HepG2 (cell line): ENCODE data around the gene C2orf81. TPM values are rescaled to one million over a fixed set of nuclear protein-coding genes. Genes with fewer than 3 reads are reported as not detected.

ENCODE experiments used
- ARNT ChIP-seq: fragments of 450-650 bp; IDR thresholded peaks from 2 replicates; pipeline ENCODE4 v1.6.1; 2017
- CHCHD3 ChIP-seq: sonication (generic); formaldehyde crosslinking; IDR thresholded peaks from 2 replicates; pipeline ENCODE4 v1.8.0; 2022; ENCODE audit warnings: mild to moderate bottlenecking, missing genetic modification reagents, moderate library complexity
- EZH2 ChIP-seq: conservative IDR thresholded peaks from 2 replicates; pipeline ENCODE4 v1.6.1; 2012; ENCODE audit warnings: mild to moderate bottlenecking, low read depth, low read length, moderate library complexity
- GABPA ChIP-seq, 2 experiments: IDR thresholded peaks; 2 replicates each; pipeline ENCODE4 v1.6.1; 2011 to 2016; ENCODE audit warnings: low read depth in 2 of 2, low read length in 1 of 2, missing biosample characterization in 1 of 2, missing genetic modification characterization in 1 of 2
- GTF2F1 ChIP-seq: fragments of 150-350 bp; IDR thresholded peaks from 2 replicates; pipeline ENCODE4 v1.6.1; 2014; ENCODE audit warnings: low read length
- HHEX ChIP-seq: IDR thresholded peaks from 2 replicates; pipeline ENCODE4 v1.6.1; 2016; ENCODE audit warnings: control low read depth
- HMG20A ChIP-seq: IDR thresholded peaks from 2 replicates; pipeline ENCODE4 v1.6.1; 2016; ENCODE audit warnings: borderline replicate concordance
- NBN ChIP-seq: fragments of 450-650 bp; conservative IDR thresholded peaks from 2 replicates; pipeline ENCODE4 v1.6.1; 2017
- NFATC3 ChIP-seq: sonication (generic); formaldehyde crosslinking; IDR thresholded peaks from 2 replicates; pipeline ENCODE4 v1.5.1; 2020; ENCODE audit warnings: mild to moderate bottlenecking, missing genetic modification reagents
- NFYB ChIP-seq: sonication (generic); formaldehyde crosslinking; IDR thresholded peaks from 2 replicates; pipeline ENCODE4 v1.4.0; 2020; ENCODE audit warnings: missing genetic modification reagents
- NR2F2 ChIP-seq: IDR thresholded peaks from 2 replicates; pipeline ENCODE4 v1.6.1; 2012; ENCODE audit warnings: low read depth, inconsistent platforms, borderline replicate concordance
- PBX3 ChIP-seq: sonication (generic); formaldehyde crosslinking; IDR thresholded peaks from 2 replicates; pipeline ENCODE4 v1.8.1; 2023; ENCODE audit warnings: missing genetic modification reagents, inconsistent platforms, borderline replicate concordance
- RXRA ChIP-seq: sonication (generic); formaldehyde crosslinking; IDR thresholded peaks from 2 replicates; pipeline ENCODE4 v1.5.1; 2020; ENCODE audit warnings: missing genetic modification reagents
- SMARCE1 ChIP-seq: fragments of 450-650 bp; IDR thresholded peaks from 2 replicates; pipeline ENCODE4 v1.6.1; 2017; ENCODE audit warnings: borderline replicate concordance
- TCF7L2 ChIP-seq: IDR thresholded peaks from 2 replicates; pipeline ENCODE4 v1.6.1; 2011; ENCODE audit warnings: mild to moderate bottlenecking, low read depth, low read length, moderate library complexity
- TP53 ChIP-seq: sonication (generic); formaldehyde crosslinking; conservative IDR thresholded peaks from 2 replicates; pipeline ENCODE4 v1.4.0; 2020; ENCODE audit warnings: missing genetic modification reagents
- TRIM24 ChIP-seq: sonication (generic); formaldehyde crosslinking; IDR thresholded peaks from 2 replicates; pipeline ENCODE4 v1.8.0; 2022; ENCODE audit warnings: mild to moderate bottlenecking, missing genetic modification reagents
- ZBTB1 ChIP-seq: sonication (generic); formaldehyde crosslinking; IDR thresholded peaks from 2 replicates; pipeline ENCODE4 v1.4.0; 2020; ENCODE audit warnings: missing genetic modification reagents, borderline replicate concordance
- ZBTB38 ChIP-seq: sonication (generic); formaldehyde crosslinking; IDR thresholded peaks from 2 replicates; pipeline ENCODE4 v1.5.1; 2020; ENCODE audit warnings: mild to moderate bottlenecking, missing genetic modification reagents
- ZMAT3 ChIP-seq: sonication (generic); formaldehyde crosslinking; conservative IDR thresholded peaks from 2 replicates; pipeline ENCODE4 v1.7.0; 2021; ENCODE audit warnings: missing genetic modification reagents
- ZMYM2 ChIP-seq: sonication (generic); formaldehyde crosslinking; IDR thresholded peaks from 2 replicates; pipeline ENCODE4 v1.8.0; 2022; ENCODE audit warnings: mild to moderate bottlenecking, missing genetic modification reagents
- ZNF138 ChIP-seq: sonication (generic); formaldehyde crosslinking; IDR thresholded peaks from 2 replicates; pipeline ENCODE4 v1.5.0; 2020; ENCODE audit warnings: mild to moderate bottlenecking, low read depth, missing genetic modification reagents
- ZNF335 ChIP-seq: sonication (generic); formaldehyde crosslinking; IDR thresholded peaks from 2 replicates; pipeline ENCODE4 v1.4.0; 2020; ENCODE audit warnings: missing genetic modification reagents
- ZNF530 ChIP-seq: sonication (generic); formaldehyde crosslinking; IDR thresholded peaks from 2 replicates; pipeline ENCODE4 v1.5.0; 2020; ENCODE audit warnings: low read depth, mild to moderate bottlenecking, missing genetic modification reagents
- ZNF709 ChIP-seq: sonication (generic); formaldehyde crosslinking; IDR thresholded peaks from 2 replicates; pipeline ENCODE4 v1.5.0; 2020; ENCODE audit warnings: mild to moderate bottlenecking, missing genetic modification reagents
- ZNF713 ChIP-seq: sonication (generic); formaldehyde crosslinking; IDR thresholded peaks from 2 replicates; pipeline ENCODE4 v1.4.0; 2020; ENCODE audit warnings: mild to moderate bottlenecking, missing genetic modification reagents
- ZNF816 ChIP-seq: sonication (generic); formaldehyde crosslinking; IDR thresholded peaks from 2 replicates; pipeline ENCODE4 v1.8.0; 2022; ENCODE audit warnings: missing genetic modification reagents, mild to moderate bottlenecking, borderline replicate concordance
- ZUFSP ChIP-seq: sonication (generic); formaldehyde crosslinking; IDR thresholded peaks from 2 replicates; pipeline ENCODE4 v1.9.0; 2021; ENCODE audit warnings: missing genetic modification reagents, mild to moderate bottlenecking, borderline replicate concordance
- polyA plus RNA-seq, 8 experiments: library from polyadenylated mRNA; depleted of rRNA in 3 of 8; stranded (reverse) in 7 of 8; unstranded in 1 of 8; fragments of >200 nt; fragmentation: Illumina TruSeq in 4 of 8; extraction: Trizol in 4 of 8; gene quantifications; 2 replicates each; pipeline versions ENCODE4 v1.2.1 to v1.2.3, GENCODE V29; 2011 to 2016; ENCODE audit warnings: low read depth in 4 of 8, missing spikeins in 1 of 8, mixed read lengths in 1 of 8; ENCODE audit not compliant: insufficient read depth in 1 of 8
- total RNA-seq, 5 experiments: library from RNA; depleted of rRNA; stranded (reverse); fragments of >200 nt; fragmentation: Illumina TruSeq; extraction: Trizol; gene quantifications; 2 replicates each; pipeline ENCODE4 v1.2.3, GENCODE V29; 2016; ENCODE audit warnings: low read depth in 1 of 5
- TF ChIP-seq, protein P1 (sequence below): sonication (generic); formaldehyde crosslinking; conservative IDR thresholded peaks from 2 replicates; pipeline ENCODE4 v1.4.0; 2020; ENCODE audit warnings: missing genetic modification reagents

The C2orf81 gene
- total and polyA plus RNA-seq, 2 of the 13 experiments (the other 11 are each of a cell fraction or from before 2014, with no cell fraction given): 0.15 to 0.17 TPM

DNA sequence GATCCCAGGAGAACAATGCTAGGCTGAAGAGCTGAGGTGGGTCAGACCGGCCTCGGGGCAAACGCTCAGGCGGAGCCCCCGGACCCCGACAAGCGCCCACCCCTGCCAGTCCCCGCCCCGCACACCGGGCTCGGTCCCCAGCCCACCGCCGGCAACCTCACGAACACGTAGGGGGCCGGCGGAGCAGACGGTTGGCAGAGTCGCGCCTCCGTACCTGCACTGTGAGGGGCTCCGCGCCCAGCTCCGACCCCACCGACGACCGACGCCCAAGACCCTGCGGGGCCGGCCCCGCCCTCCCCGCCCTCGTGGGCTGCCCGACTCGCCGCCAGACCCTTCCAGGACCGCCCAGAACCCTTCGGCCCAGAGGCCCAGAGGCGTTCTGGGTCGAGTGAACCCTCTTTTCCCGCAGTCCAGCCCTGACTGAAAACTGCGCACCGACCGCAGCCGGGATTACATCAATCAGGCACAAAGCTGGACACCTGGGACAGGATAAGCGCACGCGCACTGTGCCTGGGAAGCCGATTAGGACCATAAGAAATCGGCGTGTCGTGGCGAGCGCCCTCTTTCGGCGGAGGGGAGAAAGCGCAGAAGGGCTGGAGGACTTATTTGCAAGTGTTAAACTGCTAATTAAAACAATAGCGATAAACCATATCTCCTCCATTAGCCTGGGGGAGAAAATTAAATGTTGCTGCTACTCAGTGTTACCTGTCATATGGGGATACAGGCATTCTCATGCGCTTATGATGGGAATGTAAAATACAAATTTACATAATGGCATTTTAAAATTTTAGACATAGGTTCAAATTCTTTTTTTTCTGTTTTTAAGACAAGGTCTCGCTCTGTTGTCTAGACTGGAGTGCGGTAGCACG lies 29.6 kb downstream of the C2orf81 start (continued):
- peak; percentile 78 for TF ChIP-seq RXRA (CRISPR knock-in tag)
- no peak for TF ChIP-seq ZBTB1 (CRISPR knock-in tag)
- no peak for TF ChIP-seq TCF7L2
- TF ChIP-seq GABPA (IDR thresholded peaks at IDR 0.05; ENCODE audit: low read depth, low read length): no peak
- peak; percentile 64 for TF ChIP-seq GABPA (CRISPR knock-in tag; IDR thresholded peaks at IDR 0.05; ENCODE audit: low read depth)
- TF ChIP-seq ZUFSP: no peak
- no peak for TF ChIP-seq HHEX (CRISPR knock-in tag)
- TF ChIP-seq ZNF816: no peak; the same call in 1 of the 2 replicates
- no peak; the same call in 1 of the 2 replicates for TF ChIP-seq GTF2F1
- TF ChIP-seq ZBTB38: peak; percentile 32
- 0 out of 2 replicates have a peak, but pooled peaks have one; percentile 83 for TF ChIP-seq CHCHD3 (CRISPR knock-in tag)
- no peak for TF ChIP-seq NBN
- peak; percentile 99 for TF ChIP-seq ZNF335
- no peak for TF ChIP-seq PBX3 (CRISPR knock-in tag)
- TF ChIP-seq, protein P1, sequence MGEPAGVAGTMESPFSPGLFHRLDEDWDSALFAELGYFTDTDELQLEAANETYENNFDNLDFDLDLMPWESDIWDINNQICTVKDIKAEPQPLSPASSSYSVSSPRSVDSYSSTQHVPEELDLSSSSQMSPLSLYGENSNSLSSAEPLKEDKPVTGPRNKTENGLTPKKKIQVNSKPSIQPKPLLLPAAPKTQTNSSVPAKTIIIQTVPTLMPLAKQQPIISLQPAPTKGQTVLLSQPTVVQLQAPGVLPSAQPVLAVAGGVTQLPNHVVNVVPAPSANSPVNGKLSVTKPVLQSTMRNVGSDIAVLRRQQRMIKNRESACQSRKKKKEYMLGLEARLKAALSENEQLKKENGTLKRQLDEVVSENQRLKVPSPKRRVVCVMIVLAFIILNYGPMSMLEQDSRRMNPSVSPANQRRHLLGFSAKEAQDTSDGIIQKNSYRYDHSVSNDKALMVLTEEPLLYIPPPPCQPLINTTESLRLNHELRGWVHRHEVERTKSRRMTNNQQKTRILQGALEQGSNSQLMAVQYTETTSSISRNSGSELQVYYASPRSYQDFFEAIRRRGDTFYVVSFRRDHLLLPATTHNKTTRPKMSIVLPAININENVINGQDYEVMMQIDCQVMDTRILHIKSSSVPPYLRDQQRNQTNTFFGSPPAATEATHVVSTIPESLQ: no peak
- TF ChIP-seq ZMYM2 (CRISPR knock-in tag): no peak
- TF ChIP-seq NR2F2: peak; percentile 62; the same call in 1 of the 2 replicates
- no peak for TF ChIP-seq ZNF530
- TF ChIP-seq HMG20A: no peak
- TF ChIP-seq ZNF709 (CRISPR knock-in tag): no peak
- TF ChIP-seq ZNF138 (CRISPR knock-in tag): no peak
- no peak; the same call in 1 of the 2 replicates for TF ChIP-seq NFYB (CRISPR knock-in tag)
- no peak for TF ChIP-seq NFATC3 (CRISPR knock-in tag)
- TF ChIP-seq SMARCE1: no peak
- TF ChIP-seq TRIM24: no peak
- no peak for TF ChIP-seq TP53
- TF ChIP-seq EZH2: no peak
- TF ChIP-seq ZMAT3 (CRISPR knock-in tag): no peak; the same call in 1 of the 2 replicates
- no peak for TF ChIP-seq ARNT
- no peak; the same call in 1 of the 2 replicates for TF ChIP-seq ZNF713 (CRISPR knock-in tag)
